ENCODE measurements around the gene UPP1.

UPP1 gene

DNA sequence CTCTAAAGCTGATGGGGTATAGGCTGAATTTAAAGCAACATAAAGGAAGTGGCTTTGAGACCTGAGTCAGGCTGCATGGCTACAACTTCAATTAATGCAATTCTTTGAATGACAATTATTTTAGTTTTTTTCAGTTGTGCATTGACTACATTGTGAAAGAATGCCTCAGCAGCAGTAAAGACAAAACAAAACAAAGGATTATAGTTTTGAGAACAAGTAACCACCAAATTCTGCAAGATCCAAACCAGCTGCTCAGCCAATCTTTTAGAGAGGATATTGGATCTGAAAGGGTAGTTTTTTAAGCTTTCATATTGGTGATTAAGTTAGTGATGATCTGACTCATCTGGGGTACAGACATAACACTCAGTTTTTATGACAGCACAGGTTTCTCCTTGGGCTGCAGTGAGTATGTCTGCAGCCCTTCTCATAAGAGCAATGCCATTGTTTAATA is 41.6 kb downstream of the UPP1 start:
- Histone ChIP-seq H3K9me3 (ENCODE audit: low read length) (no peaks in the 10 kb centered on the region), H3K9ac (ENCODE audit: low read length) (no peak overlapping the region), H3K79me2 (ENCODE audit: insufficient read depth, low read length) (no peaks in the 10 kb centered on the region), H3K27ac (ENCODE audit: low read depth, low read length, poor library complexity, severe bottlenecking) (no peak overlapping the region), H3K36me3 (ENCODE audit: insufficient read depth, low read length) (no peaks in the 10 kb centered on the region), H3K4me2 (ENCODE audit: low read length) (no peak overlapping the region), H2AFZ (ENCODE audit: low read length) (no peak overlapping the region), H3K27me3 (ENCODE audit: insufficient read depth, low read length) (no peaks in the 10 kb centered on the region), H3K4me1 (ENCODE audit: insufficient read depth, low read length, severe bottlenecking) (no peaks in the 10 kb centered on the region), H3K9me2 (ENCODE audit: low read depth, low read length) (no peaks in the 10 kb centered on the region), H3K4me3 (ENCODE audit: low read depth, low read length, poor library complexity, severe bottlenecking) (no peak overlapping the region), H4K20me1 (ENCODE audit: insufficient read depth, low read length) (no peaks in the 10 kb centered on the region), H3F3A (ENCODE audit: insufficient read depth, low read length) (no peaks in the 10 kb centered on the region)
- no peak for TF ChIP-seq EZH2 (IDR thresholded peaks at IDR 0.05; ENCODE audit: borderline replicate concordance, low read length)
- TF ChIP-seq, protein P1, sequence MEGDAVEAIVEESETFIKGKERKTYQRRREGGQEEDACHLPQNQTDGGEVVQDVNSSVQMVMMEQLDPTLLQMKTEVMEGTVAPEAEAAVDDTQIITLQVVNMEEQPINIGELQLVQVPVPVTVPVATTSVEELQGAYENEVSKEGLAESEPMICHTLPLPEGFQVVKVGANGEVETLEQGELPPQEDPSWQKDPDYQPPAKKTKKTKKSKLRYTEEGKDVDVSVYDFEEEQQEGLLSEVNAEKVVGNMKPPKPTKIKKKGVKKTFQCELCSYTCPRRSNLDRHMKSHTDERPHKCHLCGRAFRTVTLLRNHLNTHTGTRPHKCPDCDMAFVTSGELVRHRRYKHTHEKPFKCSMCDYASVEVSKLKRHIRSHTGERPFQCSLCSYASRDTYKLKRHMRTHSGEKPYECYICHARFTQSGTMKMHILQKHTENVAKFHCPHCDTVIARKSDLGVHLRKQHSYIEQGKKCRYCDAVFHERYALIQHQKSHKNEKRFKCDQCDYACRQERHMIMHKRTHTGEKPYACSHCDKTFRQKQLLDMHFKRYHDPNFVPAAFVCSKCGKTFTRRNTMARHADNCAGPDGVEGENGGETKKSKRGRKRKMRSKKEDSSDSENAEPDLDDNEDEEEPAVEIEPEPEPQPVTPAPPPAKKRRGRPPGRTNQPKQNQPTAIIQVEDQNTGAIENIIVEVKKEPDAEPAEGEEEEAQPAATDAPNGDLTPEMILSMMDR (IDR thresholded peaks at IDR 0.05; ENCODE audit: low read length), result no peak

DNA sequence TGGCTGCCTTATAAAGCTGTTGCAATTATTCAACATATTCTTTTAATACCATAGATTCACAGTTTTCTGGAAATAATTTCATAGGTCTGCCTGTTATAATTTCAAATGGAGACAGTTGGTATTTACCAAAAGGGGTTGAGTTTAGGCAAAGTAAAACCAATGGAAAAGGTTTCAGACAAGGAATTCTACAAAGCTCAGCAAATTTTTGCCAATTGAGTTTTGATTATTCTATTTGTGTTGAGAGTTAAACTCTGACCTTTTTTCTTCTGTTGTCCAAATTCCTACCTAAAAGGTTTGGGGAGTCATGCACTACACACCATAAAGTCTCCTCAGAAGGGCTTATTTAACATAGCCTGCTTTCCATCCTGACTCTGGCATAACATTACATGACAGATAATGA is 43.7 kb downstream of the UPP1 start:
- H3K36me3 ChIP-seq (ENCODE audit: insufficient read depth, low read length), result no peaks in the 10 kb centered on the region
- TF ChIP-seq, protein P1 (IDR thresholded peaks at IDR 0.05; ENCODE audit: low read length), result no peak
- TF ChIP-seq EZH2 (IDR thresholded peaks at IDR 0.05; ENCODE audit: borderline replicate concordance, low read length), result no peak
- no peak overlapping the region for H3K4me3 ChIP-seq (ENCODE audit: low read depth, low read length, poor library complexity, severe bottlenecking)
- no peaks in the 10 kb centered on the region for H3K9me2 ChIP-seq (ENCODE audit: low read depth, low read length)
- no peaks in the 10 kb centered on the region for H4K20me1 ChIP-seq (ENCODE audit: insufficient read depth, low read length)
- H3K4me2 ChIP-seq (ENCODE audit: low read length), result no peak overlapping the region
- H3K9ac ChIP-seq (ENCODE audit: low read length), result no peak overlapping the region
- H2AFZ ChIP-seq (ENCODE audit: low read length), result no peak overlapping the region
- H3K27ac ChIP-seq (ENCODE audit: low read depth, low read length, poor library complexity, severe bottlenecking), result no peak overlapping the region
- H3F3A ChIP-seq (ENCODE audit: insufficient read depth, low read length), result no peaks in the 10 kb centered on the region
- H3K4me1 ChIP-seq (ENCODE audit: insufficient read depth, low read length, severe bottlenecking), result no peaks in the 10 kb centered on the region
- H3K27me3 ChIP-seq (ENCODE audit: insufficient read depth, low read length), result no peaks in the 10 kb centered on the region
- no peaks in the 10 kb centered on the region for H3K9me3 ChIP-seq (ENCODE audit: low read length)
- no peaks in the 10 kb centered on the region for H3K79me2 ChIP-seq (ENCODE audit: insufficient read depth, low read length)

DNA sequence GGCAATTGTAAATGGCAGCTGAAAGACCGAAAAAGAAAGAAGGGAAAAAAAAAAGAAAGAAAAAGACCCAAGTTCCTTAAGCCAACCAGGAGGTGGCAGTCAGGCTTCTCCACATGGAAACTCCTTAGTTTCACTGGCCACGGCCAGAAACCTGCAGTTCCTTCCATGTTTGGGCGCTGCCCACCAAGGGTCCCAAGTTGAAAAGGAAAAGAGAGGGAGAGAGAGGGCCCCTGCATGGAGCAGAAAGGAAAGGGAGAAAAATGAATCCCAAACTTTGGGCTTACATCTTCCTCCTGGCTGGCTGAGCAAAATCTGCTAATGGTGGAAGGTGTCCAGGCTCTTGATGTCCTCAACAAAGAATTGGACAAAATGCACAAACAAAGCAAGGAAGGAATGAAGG is 50.4 kb downstream of the UPP1 start:
- Histone ChIP-seq H3K4me1 (ENCODE audit: insufficient read depth, low read length, severe bottlenecking) (no peaks in the 10 kb centered on the region), H3K36me3 (ENCODE audit: insufficient read depth, low read length) (no peaks in the 10 kb centered on the region), H3K4me3 (ENCODE audit: low read depth, low read length, poor library complexity, severe bottlenecking) (no peak overlapping the region), H3K9ac (ENCODE audit: low read length) (no peak overlapping the region), H2AFZ (ENCODE audit: low read length) (no peak overlapping the region), H3K27me3 (ENCODE audit: insufficient read depth, low read length) (no peaks in the 10 kb centered on the region), H4K20me1 (ENCODE audit: insufficient read depth, low read length) (no peaks in the 10 kb centered on the region), H3K4me2 (ENCODE audit: low read length) (no peak overlapping the region), H3F3A (ENCODE audit: insufficient read depth, low read length) (no peaks in the 10 kb centered on the region), H3K9me3 (ENCODE audit: low read length) (no peaks in the 10 kb centered on the region; the same call in 1 of the 2 replicates), H3K9me2 (ENCODE audit: low read depth, low read length) (no peaks in the 10 kb centered on the region), H3K79me2 (ENCODE audit: insufficient read depth, low read length) (no peaks in the 10 kb centered on the region), H3K27ac (ENCODE audit: low read depth, low read length, poor library complexity, severe bottlenecking) (no peak overlapping the region)
- TF ChIP-seq, protein P1 (IDR thresholded peaks at IDR 0.05; ENCODE audit: low read length), result no peak
- no peak for TF ChIP-seq EZH2 (IDR thresholded peaks at IDR 0.05; ENCODE audit: borderline replicate concordance, low read length)

All from OCI-LY1 (cell line).